ENCODE results near the gene HUWE1.

DNA sequence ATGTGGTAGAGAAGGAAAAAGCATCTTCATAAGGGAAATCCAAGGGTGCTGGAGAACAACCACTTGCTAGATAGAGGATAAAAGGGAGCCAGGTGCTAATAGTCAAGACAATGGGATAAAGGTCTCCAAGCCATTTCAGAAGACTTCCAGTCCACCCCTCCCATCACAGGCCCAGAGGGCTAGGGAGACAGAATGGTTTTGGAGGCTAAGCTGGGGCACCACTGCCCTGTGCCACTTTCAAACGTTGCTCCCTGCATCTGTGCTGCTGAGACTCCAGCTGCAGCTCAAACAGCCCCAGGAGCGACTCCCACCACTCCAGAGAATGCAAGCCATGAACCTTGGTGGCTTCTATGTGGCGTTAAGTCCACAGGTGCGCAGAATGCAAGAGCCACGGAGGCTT, 38.4 kb upstream of the HUWE1 start:
- TF ChIP-seq HDGF (IDR thresholded peaks at IDR 0.05) (no peak), ZFP36 (IDR thresholded peaks at IDR 0.05; ENCODE audit: low read depth, low read length, partially characterized antibody) (no peak), MTA3 (IDR thresholded peaks at IDR 0.05; ENCODE audit: borderline replicate concordance) (no peak), ESRRA (IDR thresholded peaks at IDR 0.05; ENCODE audit: borderline replicate concordance, low read depth) (no peak), RBM22 (IDR thresholded peaks at IDR 0.05; ENCODE audit: low read depth, low read length, poor library complexity, severe bottlenecking) (no peak), CEBPB (tag; IDR thresholded peaks at IDR 0.05) (no peak), EZH2 (IDR thresholded peaks at IDR 0.05; ENCODE audit: borderline replicate concordance, low read depth, low read length) (no peak), BRCA1 (IDR thresholded peaks at IDR 0.05) (no peak), BRCA1 (CRISPR knock-in tag; IDR thresholded peaks at IDR 0.05) (no peak), POLR3G (IDR thresholded peaks at IDR 0.05; ENCODE audit: extremely low read depth, insufficient read length, insufficient replicate concordance) (no peak)
- TF ChIP-seq, protein P1, sequence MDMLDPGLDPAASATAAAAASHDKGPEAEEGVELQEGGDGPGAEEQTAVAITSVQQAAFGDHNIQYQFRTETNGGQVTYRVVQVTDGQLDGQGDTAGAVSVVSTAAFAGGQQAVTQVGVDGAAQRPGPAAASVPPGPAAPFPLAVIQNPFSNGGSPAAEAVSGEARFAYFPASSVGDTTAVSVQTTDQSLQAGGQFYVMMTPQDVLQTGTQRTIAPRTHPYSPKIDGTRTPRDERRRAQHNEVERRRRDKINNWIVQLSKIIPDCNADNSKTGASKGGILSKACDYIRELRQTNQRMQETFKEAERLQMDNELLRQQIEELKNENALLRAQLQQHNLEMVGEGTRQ (CRISPR knock-in tag; IDR thresholded peaks at IDR 0.05): no peak
- TF ChIP-seq, protein P2, sequence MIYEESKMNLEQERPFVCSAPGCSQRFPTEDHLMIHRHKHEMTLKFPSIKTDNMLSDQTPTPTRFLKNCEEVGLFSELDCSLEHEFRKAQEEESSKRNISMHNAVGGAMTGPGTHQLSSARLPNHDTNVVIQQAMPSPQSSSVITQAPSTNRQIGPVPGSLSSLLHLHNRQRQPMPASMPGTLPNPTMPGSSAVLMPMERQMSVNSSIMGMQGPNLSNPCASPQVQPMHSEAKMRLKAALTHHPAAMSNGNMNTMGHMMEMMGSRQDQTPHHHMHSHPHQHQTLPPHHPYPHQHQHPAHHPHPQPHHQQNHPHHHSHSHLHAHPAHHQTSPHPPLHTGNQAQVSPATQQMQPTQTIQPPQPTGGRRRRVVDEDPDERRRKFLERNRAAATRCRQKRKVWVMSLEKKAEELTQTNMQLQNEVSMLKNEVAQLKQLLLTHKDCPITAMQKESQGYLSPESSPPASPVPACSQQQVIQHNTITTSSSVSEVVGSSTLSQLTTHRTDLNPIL (CRISPR knock-in tag; IDR thresholded peaks at IDR 0.05): no peak
- TF ChIP-seq, protein P3, sequence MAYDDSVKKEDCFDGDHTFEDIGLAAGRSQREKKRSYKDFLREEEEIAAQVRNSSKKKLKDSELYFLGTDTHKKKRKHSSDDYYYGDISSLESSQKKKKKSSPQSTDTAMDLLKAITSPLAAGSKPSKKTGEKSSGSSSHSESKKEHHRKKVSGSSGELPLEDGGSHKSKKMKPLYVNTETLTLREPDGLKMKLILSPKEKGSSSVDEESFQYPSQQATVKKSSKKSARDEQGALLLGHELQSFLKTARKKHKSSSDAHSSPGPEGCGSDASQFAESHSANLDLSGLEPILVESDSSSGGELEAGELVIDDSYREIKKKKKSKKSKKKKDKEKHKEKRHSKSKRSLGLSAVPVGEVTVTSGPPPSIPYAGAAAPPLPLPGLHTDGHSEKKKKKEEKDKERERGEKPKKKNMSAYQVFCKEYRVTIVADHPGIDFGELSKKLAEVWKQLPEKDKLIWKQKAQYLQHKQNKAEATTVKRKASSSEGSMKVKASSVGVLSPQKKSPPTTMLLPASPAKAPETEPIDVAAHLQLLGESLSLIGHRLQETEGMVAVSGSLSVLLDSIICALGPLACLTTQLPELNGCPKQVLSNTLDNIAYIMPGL (CRISPR knock-in tag; IDR thresholded peaks at IDR 0.05): no peak
- TF ChIP-seq, protein P4, sequence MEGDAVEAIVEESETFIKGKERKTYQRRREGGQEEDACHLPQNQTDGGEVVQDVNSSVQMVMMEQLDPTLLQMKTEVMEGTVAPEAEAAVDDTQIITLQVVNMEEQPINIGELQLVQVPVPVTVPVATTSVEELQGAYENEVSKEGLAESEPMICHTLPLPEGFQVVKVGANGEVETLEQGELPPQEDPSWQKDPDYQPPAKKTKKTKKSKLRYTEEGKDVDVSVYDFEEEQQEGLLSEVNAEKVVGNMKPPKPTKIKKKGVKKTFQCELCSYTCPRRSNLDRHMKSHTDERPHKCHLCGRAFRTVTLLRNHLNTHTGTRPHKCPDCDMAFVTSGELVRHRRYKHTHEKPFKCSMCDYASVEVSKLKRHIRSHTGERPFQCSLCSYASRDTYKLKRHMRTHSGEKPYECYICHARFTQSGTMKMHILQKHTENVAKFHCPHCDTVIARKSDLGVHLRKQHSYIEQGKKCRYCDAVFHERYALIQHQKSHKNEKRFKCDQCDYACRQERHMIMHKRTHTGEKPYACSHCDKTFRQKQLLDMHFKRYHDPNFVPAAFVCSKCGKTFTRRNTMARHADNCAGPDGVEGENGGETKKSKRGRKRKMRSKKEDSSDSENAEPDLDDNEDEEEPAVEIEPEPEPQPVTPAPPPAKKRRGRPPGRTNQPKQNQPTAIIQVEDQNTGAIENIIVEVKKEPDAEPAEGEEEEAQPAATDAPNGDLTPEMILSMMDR (IDR thresholded peaks at IDR 0.05 in 2 of 3, conservative IDR thresholded peaks at IDR 0.05 in 1 of 3; ENCODE audit: insufficient read depth in 2 of 3, low read depth in 1 of 3, low read length in 3 of 3): no peak
- TF ChIP-seq, protein P5, sequence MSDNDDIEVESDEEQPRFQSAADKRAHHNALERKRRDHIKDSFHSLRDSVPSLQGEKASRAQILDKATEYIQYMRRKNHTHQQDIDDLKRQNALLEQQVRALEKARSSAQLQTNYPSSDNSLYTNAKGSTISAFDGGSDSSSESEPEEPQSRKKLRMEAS (CRISPR knock-in tag; IDR thresholded peaks at IDR 0.05): no peak

Measured in K562 (cell line).